Epithelial cell of esophagus (primary cell): ENCODE results near the gene POLE3.
"Not testable (repeated sequence)": the region's sequence is repeated elsewhere in the genome, so short reads cannot be mapped to it uniquely, and the experiment has no call there.

Source experiments
- DNase-seq: peaks from one replicate; pipeline ENCODE4 v3.0.0; 2010; ENCODE audit warnings: low read depth
- H3K4me3 ChIP-seq: 2 replicates; pipeline ENCODE4 v1.5.1; 2011; ENCODE audit warnings: mild to moderate bottlenecking, low read length, control low read depth
- TF ChIP-seq, protein P1 (sequence below): IDR thresholded peaks from 2 replicates; pipeline ENCODE4 v1.5.1; 2011; ENCODE audit warnings: low read depth, mild to moderate bottlenecking, low read length, control low read depth, inconsistent platforms; ENCODE audit not compliant: insufficient read depth; ENCODE audit errors: missing control alignments

POLE3 gene

DNA sequence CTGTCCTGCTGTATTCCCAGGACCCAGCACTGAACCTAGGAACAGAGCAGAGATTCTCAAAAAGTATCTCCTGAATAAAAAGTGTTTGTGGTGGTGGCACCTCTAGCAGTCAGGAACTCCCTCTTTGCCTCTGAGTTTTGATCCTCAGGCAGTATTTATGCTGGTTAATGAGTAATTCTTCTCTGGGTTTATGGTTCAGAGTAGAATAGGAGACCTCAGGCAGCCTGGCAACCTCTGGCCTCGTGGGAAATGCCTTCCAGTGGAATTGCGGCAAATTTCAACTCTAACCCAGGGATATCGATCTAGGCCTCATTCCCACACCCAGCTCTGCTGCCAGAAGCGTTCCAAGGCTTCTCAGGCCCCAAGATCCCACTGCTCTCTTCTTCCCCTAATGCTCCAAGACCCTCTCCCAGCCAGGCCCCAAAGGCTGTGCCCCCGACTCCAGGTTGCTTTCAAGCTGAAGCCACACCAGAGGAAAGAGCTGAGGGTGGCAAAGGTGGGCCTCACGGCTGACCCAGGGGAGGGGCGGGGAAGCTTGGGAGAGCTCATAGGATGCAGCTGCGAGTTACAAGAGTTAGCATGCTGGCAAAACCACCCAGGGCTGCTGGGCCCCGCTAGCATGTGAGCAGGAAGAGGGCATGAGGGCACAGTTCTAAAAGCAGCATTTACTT lies 22.8 kb downstream of the POLE3 start:
- TF ChIP-seq, protein P1, sequence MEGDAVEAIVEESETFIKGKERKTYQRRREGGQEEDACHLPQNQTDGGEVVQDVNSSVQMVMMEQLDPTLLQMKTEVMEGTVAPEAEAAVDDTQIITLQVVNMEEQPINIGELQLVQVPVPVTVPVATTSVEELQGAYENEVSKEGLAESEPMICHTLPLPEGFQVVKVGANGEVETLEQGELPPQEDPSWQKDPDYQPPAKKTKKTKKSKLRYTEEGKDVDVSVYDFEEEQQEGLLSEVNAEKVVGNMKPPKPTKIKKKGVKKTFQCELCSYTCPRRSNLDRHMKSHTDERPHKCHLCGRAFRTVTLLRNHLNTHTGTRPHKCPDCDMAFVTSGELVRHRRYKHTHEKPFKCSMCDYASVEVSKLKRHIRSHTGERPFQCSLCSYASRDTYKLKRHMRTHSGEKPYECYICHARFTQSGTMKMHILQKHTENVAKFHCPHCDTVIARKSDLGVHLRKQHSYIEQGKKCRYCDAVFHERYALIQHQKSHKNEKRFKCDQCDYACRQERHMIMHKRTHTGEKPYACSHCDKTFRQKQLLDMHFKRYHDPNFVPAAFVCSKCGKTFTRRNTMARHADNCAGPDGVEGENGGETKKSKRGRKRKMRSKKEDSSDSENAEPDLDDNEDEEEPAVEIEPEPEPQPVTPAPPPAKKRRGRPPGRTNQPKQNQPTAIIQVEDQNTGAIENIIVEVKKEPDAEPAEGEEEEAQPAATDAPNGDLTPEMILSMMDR = no peak
- H3K4me3 ChIP-seq = no peak overlapping the region
- DNase-seq = no peak

DNA sequence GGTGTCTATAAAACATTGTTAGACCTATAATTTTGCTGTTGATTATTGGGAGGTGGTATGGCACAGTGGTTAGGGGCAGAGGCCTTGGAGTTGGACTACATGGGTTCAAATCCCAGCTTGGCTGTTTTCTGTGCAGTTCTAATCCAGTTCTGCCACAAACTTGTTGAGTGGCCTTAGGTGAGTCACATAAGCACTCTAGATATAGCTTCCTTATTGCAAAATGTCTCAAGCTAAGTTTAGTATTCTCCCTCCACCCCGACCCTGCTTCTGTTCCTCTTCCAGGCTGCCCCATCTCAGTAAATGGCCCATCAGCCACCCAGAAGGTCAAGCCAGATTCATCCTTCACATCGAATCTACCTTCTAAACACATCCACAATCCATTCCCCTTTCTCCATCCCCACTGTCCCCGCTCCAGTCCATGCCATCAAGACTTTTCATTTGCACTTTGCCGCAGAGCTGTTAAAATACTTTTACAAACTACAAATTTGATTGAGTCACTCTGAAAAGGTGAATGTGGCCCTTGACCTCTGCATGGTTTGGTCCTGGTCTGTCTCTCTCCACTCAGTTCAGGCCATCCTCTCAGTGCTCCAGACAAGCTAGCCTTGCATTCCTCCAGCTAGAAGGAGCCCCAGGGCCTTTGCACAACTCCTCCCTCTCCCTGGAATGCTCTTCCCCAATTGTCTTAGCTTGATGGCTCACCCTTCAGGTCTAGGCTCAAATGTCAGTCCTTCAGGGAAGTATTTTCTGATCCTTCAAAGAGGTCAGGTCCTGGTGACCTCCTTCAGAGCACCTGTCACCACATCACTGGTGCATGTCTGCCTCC lies 23.7 kb downstream of the POLE3 start:
- TF ChIP-seq, protein P1 = no peak
- DNase-seq = peak; percentile 60
- no peak overlapping the region for H3K4me3 ChIP-seq

DNA sequence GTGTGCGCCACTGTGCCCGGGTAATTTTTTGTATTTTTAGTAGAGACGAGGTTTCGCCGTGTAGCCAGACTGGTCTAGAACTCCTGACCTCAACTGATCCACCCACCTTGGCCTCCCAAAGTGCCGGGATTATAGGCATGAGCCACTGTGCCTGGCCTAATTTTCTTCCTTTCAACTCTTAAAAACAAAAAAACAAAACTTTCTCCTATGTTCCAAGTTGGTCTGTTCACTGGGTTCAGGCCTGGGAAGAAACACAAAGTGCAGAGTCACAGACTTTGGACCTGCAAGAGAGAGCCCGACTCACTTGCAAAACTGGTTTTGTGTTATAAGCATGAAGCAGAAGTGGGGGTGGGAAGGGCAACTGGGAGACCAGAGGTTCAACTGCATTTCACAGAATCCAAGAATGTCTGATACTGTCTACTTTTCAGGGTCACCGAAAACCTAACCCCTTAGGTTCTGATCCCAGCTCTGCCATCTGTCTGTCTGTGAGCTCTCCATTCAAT lies 28.5 kb downstream of the POLE3 start:
- no peak overlapping the region for H3K4me3 ChIP-seq
- peak; percentile 87 for DNase-seq
- TF ChIP-seq, protein P1 = no peak

DNA sequence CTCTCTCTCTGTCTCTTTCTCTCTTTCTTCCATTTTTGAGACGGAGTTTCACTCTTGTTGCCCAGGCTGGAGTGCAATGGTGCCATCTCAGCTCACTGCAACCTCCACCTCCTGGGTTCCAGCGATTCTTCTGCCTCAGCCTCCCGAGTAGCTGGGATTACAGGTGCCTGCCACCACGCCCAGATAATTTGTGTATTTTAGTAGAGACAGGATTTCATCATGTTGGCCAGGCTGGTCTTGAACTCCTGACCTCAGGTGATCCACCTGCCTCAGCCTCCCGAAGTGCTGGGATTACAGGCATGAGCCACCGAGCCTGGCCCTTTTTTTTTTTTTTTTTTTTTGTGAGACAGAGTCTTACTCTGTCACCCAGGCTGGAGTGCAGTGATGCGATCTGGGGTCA lies 29.0 kb downstream of the POLE3 start:
- not testable (repeated sequence) for DNase-seq, H3K4me3 ChIP-seq

DNA sequence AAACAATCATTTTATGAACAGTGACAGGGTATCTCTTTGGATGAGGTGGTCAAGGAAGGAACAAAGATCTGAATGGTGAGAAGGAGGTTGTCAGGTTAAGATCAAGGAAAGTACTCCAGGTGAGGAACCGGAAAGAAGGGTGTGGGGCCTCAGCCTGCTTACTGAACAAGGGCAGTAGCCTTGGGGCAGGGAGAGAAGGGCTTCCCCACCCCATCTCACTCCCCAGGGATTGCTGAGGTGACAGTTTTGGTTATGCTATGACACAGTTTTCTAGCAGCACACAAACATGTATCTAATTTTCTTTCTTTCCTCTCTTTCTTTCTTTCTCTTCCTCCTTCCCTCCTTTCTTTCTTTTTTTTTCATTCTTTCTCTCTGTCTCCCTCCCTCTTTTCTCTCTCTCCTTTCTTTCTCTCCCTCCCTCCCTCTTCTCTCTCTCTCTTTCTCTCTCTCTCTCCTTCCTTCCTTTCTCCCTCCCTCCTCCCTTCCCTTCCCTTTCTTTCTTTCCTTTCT lies 29.6 kb downstream of the POLE3 start:
- TF ChIP-seq, protein P1 = no peak
- DNase-seq = peak; percentile 74
- no peak overlapping the region for H3K4me3 ChIP-seq

DNA sequence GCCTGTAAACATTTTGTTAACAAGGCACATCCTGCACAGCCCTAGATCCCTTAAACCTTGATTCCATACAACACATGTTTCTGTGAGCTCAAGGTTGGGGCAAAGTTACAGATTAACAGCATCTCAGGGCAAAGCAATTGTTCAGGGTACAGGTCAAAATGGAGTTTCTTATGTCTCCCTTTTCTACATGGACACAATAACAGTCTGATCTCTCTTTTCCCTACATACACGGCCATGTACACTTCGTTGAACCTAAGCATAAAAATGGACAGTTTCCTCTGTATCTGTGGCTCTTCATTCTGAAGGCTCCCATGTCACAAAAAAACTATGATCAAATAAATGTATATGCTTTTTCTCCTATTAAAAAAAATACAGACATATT lies 30.7 kb downstream of the POLE3 start:
- DNase-seq, H3K4me3 ChIP-seq: not testable (repeated sequence)

DNA sequence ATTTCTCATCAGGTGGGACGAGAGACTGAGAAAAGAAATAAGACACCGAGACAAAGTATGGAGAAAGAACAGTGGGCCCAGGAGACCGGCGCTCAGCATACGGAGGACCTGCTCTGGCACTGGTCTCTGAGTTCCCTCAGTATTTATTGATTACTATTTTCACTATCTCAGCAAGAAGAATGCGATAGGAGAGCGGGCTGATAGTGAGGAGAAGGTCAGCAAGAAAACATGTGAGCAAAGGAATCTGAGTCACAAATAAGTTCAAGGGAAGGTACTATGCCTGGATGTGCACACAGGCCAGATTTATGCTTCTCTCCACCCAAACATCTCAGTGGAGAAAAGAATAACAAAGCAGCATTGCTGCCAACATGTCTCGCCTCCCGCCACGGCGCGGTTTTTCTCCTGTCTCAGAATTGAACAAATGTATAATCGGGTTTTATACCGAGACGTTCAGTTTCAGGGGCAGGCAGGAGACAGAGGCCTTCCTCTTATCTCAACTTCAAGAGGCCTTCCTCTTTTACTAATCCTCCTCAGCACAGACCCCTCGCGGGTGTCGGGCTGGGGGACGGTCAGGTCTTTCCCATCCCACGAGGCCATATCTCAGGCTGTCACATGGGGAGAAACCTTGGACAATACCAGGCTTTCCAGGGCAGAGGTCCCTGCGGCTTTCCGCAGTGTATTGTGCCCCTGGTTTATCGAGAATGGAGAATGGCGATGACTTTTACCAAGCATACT lies 31.2 kb downstream of the POLE3 start:
- DNase-seq, H3K4me3 ChIP-seq: not testable (repeated sequence)
